ENCODE results near the gene EMILIN1. TPM values are rescaled to one million over a fixed set of nuclear protein-coding genes. Genes with fewer than 3 reads are reported as not detected.
A peak's percentile ranks its signal among the peaks of the same experiment; 100 is the strongest.

The EMILIN1 gene
- total and polyA plus RNA-seq, 9 donors: 66.4 to 146 (median 110) TPM

GRCh38 chr2:27053776-27054175, 24.6 kb upstream of the EMILIN1 start:
- WGBS (ENCODE audit: insufficient coverage): 88% methylated on average over 8 of the region's 8 CpGs
- no peaks in the 10 kb centered on the region for H3K9me3 ChIP-seq (replicated peaks; ENCODE audit: control insufficient read depth, low read depth, low read length)
- H3K4me1 ChIP-seq (ENCODE audit: control insufficient read depth, insufficient read depth, low read length): peaks cover 13% of the 10 kb centered on the region

DNA sequence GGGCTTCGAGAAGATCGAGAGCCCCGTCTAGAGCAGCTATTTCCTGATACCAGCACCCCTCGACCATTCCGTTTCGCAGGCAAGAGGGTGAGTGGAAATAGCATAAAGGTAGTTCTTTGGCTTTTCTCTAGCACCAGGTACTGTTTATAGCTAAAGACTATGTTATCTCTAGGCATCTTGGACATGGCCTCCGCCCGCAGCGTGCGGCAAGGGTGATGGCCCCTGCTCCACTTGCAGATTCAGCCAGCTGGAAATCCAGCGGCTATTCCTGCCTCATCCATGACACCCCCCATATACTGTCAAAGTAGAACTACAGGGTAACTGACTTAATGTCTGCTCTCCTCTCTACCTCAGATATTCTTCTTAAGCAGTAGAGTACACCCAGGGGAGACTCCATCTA, 23.7 kb upstream of the EMILIN1 start:
- WGBS (ENCODE audit: insufficient coverage): 97% methylated on average over 8 of the region's 11 CpGs
- Histone ChIP-seq H3K27me3 (ENCODE audit: control insufficient read depth, insufficient read depth, low read length) (no peaks in the 10 kb centered on the region), H3K4me3 (ENCODE audit: low read length) (no peak overlapping the region), H3K4me1 (ENCODE audit: control insufficient read depth, insufficient read depth, low read length) (peaks cover 7% of the 10 kb centered on the region), H3K36me3 (ENCODE audit: control insufficient read depth, insufficient read depth, low read length) (peaks cover 68% of the 10 kb centered on the region), H3K27ac (ENCODE audit: low read length) (no peak overlapping the region), H3K9me3 (replicated peaks; ENCODE audit: control insufficient read depth, low read depth, low read length) (no peaks in the 10 kb centered on the region)
- DNase-seq: no peak

More at GRCh38 chr2:27053776-27054175, 24.6 kb upstream of the EMILIN1 start:
- DNase-seq: no peak
- H3K4me3 ChIP-seq (ENCODE audit: low read length): no peak overlapping the region
- H3K27ac ChIP-seq (ENCODE audit: low read length): no peak overlapping the region
- H3K36me3 ChIP-seq (ENCODE audit: control insufficient read depth, insufficient read depth, low read length): peaks cover 59% of the 10 kb centered on the region
- no peaks in the 10 kb centered on the region for H3K27me3 ChIP-seq (ENCODE audit: control insufficient read depth, insufficient read depth, low read length)

DNA sequence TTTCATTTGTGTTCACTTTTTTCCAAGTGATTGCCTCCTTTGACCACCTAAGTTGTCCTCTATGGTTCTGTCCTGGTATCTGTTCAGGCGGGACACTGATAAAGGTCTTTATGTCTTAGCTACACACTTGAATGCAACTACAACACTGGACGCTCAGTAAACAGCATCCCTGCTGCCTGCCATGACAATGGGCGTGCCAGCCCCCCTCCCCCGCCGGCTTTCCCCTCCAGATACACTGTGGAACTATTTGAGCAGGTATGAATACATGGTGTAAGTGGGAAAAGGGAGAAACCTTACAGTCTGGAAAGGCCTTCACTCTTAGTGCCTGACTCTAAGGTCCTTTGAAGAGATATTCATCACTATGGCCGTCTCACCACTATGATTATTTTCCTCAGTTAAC, 21.2 kb upstream of the EMILIN1 start:
- Histone ChIP-seq H3K4me1 (ENCODE audit: control insufficient read depth, insufficient read depth, low read length) (peaks cover 2% of the 10 kb centered on the region), H3K27ac (ENCODE audit: low read length) (no peak overlapping the region), H3K36me3 (ENCODE audit: control insufficient read depth, insufficient read depth, low read length) (peaks cover 78% of the 10 kb centered on the region), H3K9me3 (replicated peaks; ENCODE audit: control insufficient read depth, low read depth, low read length) (no peaks in the 10 kb centered on the region), H3K27me3 (ENCODE audit: control insufficient read depth, insufficient read depth, low read length) (no peaks in the 10 kb centered on the region), H3K4me3 (ENCODE audit: low read length) (no peak overlapping the region)
- no peak for DNase-seq
- 100% methylated on average over 1 of the region's 6 CpGs for WGBS (ENCODE audit: insufficient coverage)

GRCh38 chr2:27058210-27058609, 20.2 kb upstream of the EMILIN1 start:
- Histone ChIP-seq H3K27ac (ENCODE audit: low read length) (no peak overlapping the region), H3K4me3 (ENCODE audit: low read length) (no peak overlapping the region), H3K36me3 (ENCODE audit: control insufficient read depth, insufficient read depth, low read length) (peaks cover 73% of the 10 kb centered on the region), H3K9me3 (replicated peaks; ENCODE audit: control insufficient read depth, low read depth, low read length) (no peaks in the 10 kb centered on the region), H3K27me3 (ENCODE audit: control insufficient read depth, insufficient read depth, low read length) (no peaks in the 10 kb centered on the region), H3K4me1 (ENCODE audit: control insufficient read depth, insufficient read depth, low read length) (no peaks in the 10 kb centered on the region)
- WGBS (ENCODE audit: insufficient coverage): 85% methylated on average over 8 of the region's 10 CpGs
- no peak for DNase-seq

- Histone ChIP-seq H3K4me1 (ENCODE audit: control insufficient read depth, insufficient read depth, low read length) (no peaks in the 10 kb centered on the region), H3K27me3 (ENCODE audit: control insufficient read depth, insufficient read depth, low read length) (no peaks in the 10 kb centered on the region), H3K27ac (ENCODE audit: low read length) (no peak overlapping the region), H3K36me3 (ENCODE audit: control insufficient read depth, insufficient read depth, low read length) (peaks cover 63% of the 10 kb centered on the region), H3K4me3 (ENCODE audit: low read length) (no peak overlapping the region), H3K9me3 (replicated peaks; ENCODE audit: control insufficient read depth, low read depth, low read length) (no peaks in the 10 kb centered on the region)
- WGBS (ENCODE audit: insufficient coverage): 84% methylated on average over 14 of the region's 15 CpGs
- DNase-seq: no peak
These were observed 19.1 kb upstream of the EMILIN1 start for GRCh38 chr2:27059141-27059820.

DNA sequence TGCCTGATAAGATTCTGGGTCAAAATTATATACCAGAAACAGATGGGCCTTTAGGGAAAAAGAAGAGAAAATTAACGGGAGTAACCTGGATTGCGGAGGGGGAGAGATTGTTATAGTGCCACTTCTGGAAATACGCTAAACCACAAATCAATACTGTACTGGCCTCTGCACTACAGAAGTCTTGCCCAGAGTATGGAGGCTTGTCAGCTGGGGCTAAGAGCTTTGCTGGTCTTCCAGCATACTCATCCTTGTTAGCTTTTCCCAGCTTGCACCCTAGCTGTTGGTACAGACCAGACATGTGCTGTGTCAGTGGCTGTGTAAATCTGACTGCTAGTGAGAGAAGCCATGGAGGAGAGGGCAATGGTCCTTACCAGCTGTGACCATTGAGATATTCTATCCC, 18.1 kb upstream of the EMILIN1 start:
- Histone ChIP-seq H3K27me3 (ENCODE audit: control insufficient read depth, insufficient read depth, low read length) (no peaks in the 10 kb centered on the region), H3K9me3 (replicated peaks; ENCODE audit: control insufficient read depth, low read depth, low read length) (no peaks in the 10 kb centered on the region), H3K4me3 (ENCODE audit: low read length) (no peak overlapping the region), H3K36me3 (ENCODE audit: control insufficient read depth, insufficient read depth, low read length) (peaks cover 57% of the 10 kb centered on the region), H3K4me1 (ENCODE audit: control insufficient read depth, insufficient read depth, low read length) (no peaks in the 10 kb centered on the region), H3K27ac (ENCODE audit: low read length) (no peak overlapping the region)
- no peak for DNase-seq
- WGBS (ENCODE audit: insufficient coverage): 100% methylated on average over 1 of the region's 3 CpGs

GRCh38 chr2:27065128-27065527, 13.3 kb upstream of the EMILIN1 start:
- Histone ChIP-seq H3K9me3 (replicated peaks; ENCODE audit: control insufficient read depth, low read depth, low read length) (no peaks in the 10 kb centered on the region), H3K27me3 (ENCODE audit: control insufficient read depth, insufficient read depth, low read length) (no peaks in the 10 kb centered on the region), H3K27ac (ENCODE audit: low read length) (no peak overlapping the region), H3K4me1 (ENCODE audit: control insufficient read depth, insufficient read depth, low read length) (peaks cover 10% of the 10 kb centered on the region), H3K4me3 (ENCODE audit: low read length) (no peak overlapping the region), H3K36me3 (ENCODE audit: control insufficient read depth, insufficient read depth, low read length) (peaks cover 36% of the 10 kb centered on the region)
- DNase-seq: no peak
- 90% methylated on average over 2 of the region's 3 CpGs for WGBS (ENCODE audit: insufficient coverage)

GRCh38 chr2:27067385-27067784, 11.0 kb upstream of the EMILIN1 start:
- Histone ChIP-seq H3K9me3 (replicated peaks; ENCODE audit: control insufficient read depth, low read depth, low read length) (no peaks in the 10 kb centered on the region), H3K27ac (ENCODE audit: low read length) (no peak overlapping the region), H3K27me3 (ENCODE audit: control insufficient read depth, insufficient read depth, low read length) (no peaks in the 10 kb centered on the region), H3K4me1 (ENCODE audit: control insufficient read depth, insufficient read depth, low read length) (peaks cover 23% of the 10 kb centered on the region), H3K36me3 (ENCODE audit: control insufficient read depth, insufficient read depth, low read length) (peaks cover 30% of the 10 kb centered on the region), H3K4me3 (ENCODE audit: low read length) (no peak overlapping the region)
- DNase-seq: no peak
- WGBS (ENCODE audit: insufficient coverage): 94% methylated on average over 4 of the region's 5 CpGs

DNA sequence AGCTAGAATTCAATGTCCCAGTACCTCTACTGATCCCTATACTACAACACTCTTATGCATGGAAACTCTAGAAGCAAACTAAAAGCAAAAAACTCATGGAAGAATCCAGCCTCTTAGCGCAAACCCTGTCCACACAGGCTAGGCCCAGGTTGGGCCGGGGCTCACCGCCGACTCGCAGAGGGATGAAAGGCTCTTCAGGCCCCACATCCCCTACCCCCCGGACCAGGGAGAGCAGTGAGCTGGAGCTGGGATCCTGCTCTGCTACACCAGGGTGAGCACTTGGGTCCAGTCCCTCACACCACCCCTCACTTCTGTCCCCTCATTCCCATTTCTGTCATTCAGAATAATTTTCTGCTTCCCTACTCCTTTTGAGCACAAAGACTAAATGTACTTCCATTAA, 9.0 kb upstream of the EMILIN1 start:
- Histone ChIP-seq H3K36me3 (ENCODE audit: control insufficient read depth, insufficient read depth, low read length) (peaks cover 30% of the 10 kb centered on the region), H3K4me3 (ENCODE audit: low read length) (no peak overlapping the region), H3K9me3 (replicated peaks; ENCODE audit: control insufficient read depth, low read depth, low read length) (no peaks in the 10 kb centered on the region), H3K27me3 (ENCODE audit: control insufficient read depth, insufficient read depth, low read length) (no peaks in the 10 kb centered on the region), H3K4me1 (ENCODE audit: control insufficient read depth, insufficient read depth, low read length) (peaks cover 41% of the 10 kb centered on the region), H3K27ac (ENCODE audit: low read length) (no peak overlapping the region)
- no peak for DNase-seq
- 95% methylated on average over 6 of the region's 6 CpGs for WGBS (ENCODE audit: insufficient coverage)

GRCh38 chr2:27069961-27070618, 8.3 kb upstream of the EMILIN1 start:
- WGBS (ENCODE audit: insufficient coverage): 60% methylated on average over 3 of the region's 8 CpGs
- DNase-seq: no peak
- no peaks in the 10 kb centered on the region for H3K9me3 ChIP-seq (replicated peaks; ENCODE audit: control insufficient read depth, low read depth, low read length)
- H3K27me3 ChIP-seq (ENCODE audit: control insufficient read depth, insufficient read depth, low read length): no peaks in the 10 kb centered on the region
- H3K4me1 ChIP-seq (ENCODE audit: control insufficient read depth, insufficient read depth, low read length): peaks cover 48% of the 10 kb centered on the region
- H3K36me3 ChIP-seq (ENCODE audit: control insufficient read depth, insufficient read depth, low read length): peaks cover 27% of the 10 kb centered on the region
- H3K27ac ChIP-seq (ENCODE audit: low read length): no peak overlapping the region
- peak overlapping the region; percentile 59 for H3K4me3 ChIP-seq (ENCODE audit: low read length)
